ENCODE results near the gene MAN1C1. TPM values are rescaled to one million over a fixed set of nuclear protein-coding genes. Genes with fewer than 3 reads are reported as not detected.

The MAN1C1 gene
- total RNA-seq, 1 experiment from 2014 or later = 1.2 TPM

DNA sequence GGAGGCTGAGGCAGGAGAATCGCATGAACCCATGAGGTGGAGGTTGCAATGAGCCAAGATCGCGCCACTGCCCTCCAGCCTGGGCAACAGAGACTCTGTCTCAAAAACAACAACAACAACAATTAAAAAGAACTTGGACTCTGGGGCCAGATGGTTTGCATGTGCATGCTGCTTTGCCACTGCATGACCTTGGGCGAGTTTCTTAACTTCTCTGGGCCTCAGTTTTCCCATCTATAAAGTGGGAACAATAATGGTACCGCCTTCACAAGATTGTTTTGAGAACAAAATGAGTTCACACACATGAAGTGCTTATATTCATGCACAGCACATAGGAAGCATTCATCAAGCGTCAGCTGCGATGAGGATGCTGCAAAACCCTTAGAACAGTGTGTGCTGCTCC, 74.6 kb downstream of the MAN1C1 start:
- no TSS peak for BruUV-seq (replicated peaks)
- no peak overlapping the region for H3K4me2 ChIP-seq (ENCODE audit: low read length)
- ChIA-PET RAD21 (ENCODE audit: low non-redundant PET in 1 of 2, low total read pairs in 2 of 2, uncharacterized antibody in 2 of 2, unreplicated experiment in 2 of 2) (no interaction called here), CTCF (no interaction called here), POLR2A (no interaction called here)
- H3K4me3 ChIP-seq (replicated peaks in 1 of 2; ENCODE audit: low read depth in 1 of 2, low read length in 2 of 2) = no peak overlapping the region
- DNase-seq (ENCODE audit: low read depth, low spot score) (no peak), ATAC-seq (no peak)
- no peaks in the 10 kb centered on the region for H3K27me3 ChIP-seq (ENCODE audit: insufficient read depth, low read length)
- no peaks in the 10 kb centered on the region for H3K9me2 ChIP-seq (ENCODE audit: insufficient read depth)
- H3K79me2 ChIP-seq (ENCODE audit: insufficient read depth, low read length) = no peaks in the 10 kb centered on the region
- TF ChIP-seq, protein P1, sequence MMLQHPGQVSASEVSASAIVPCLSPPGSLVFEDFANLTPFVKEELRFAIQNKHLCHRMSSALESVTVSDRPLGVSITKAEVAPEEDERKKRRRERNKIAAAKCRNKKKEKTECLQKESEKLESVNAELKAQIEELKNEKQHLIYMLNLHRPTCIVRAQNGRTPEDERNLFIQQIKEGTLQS (IDR thresholded peaks at IDR 0.05) = no peak
- no peak for TF ChIP-seq ZFX (IDR thresholded peaks at IDR 0.05)
- no peak for TF ChIP-seq EZH2 (IDR thresholded peaks at IDR 0.05)
- no peak for TF ChIP-seq ELF1 (IDR thresholded peaks at IDR 0.05; ENCODE audit: borderline replicate concordance, low read depth)
- no peak for TF ChIP-seq ZNF274 (IDR thresholded peaks at IDR 0.05; ENCODE audit: low read depth, low read length)
- no peak for TF ChIP-seq POLR2A (IDR thresholded peaks at IDR 0.05; ENCODE audit: borderline replicate concordance, extremely low read depth, insufficient read depth, insufficient read length)
- TF ChIP-seq CEBPB (IDR thresholded peaks at IDR 0.05; ENCODE audit: low read depth) = no peak
- no peak for TF ChIP-seq TCF7L2 (IDR thresholded peaks at IDR 0.05; ENCODE audit: borderline replicate concordance, extremely low read depth, insufficient read depth, insufficient read length)
- TF ChIP-seq, protein P2, sequence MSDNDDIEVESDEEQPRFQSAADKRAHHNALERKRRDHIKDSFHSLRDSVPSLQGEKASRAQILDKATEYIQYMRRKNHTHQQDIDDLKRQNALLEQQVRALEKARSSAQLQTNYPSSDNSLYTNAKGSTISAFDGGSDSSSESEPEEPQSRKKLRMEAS (IDR thresholded peaks at IDR 0.05) = no peak
- TF ChIP-seq, protein P3, sequence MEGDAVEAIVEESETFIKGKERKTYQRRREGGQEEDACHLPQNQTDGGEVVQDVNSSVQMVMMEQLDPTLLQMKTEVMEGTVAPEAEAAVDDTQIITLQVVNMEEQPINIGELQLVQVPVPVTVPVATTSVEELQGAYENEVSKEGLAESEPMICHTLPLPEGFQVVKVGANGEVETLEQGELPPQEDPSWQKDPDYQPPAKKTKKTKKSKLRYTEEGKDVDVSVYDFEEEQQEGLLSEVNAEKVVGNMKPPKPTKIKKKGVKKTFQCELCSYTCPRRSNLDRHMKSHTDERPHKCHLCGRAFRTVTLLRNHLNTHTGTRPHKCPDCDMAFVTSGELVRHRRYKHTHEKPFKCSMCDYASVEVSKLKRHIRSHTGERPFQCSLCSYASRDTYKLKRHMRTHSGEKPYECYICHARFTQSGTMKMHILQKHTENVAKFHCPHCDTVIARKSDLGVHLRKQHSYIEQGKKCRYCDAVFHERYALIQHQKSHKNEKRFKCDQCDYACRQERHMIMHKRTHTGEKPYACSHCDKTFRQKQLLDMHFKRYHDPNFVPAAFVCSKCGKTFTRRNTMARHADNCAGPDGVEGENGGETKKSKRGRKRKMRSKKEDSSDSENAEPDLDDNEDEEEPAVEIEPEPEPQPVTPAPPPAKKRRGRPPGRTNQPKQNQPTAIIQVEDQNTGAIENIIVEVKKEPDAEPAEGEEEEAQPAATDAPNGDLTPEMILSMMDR (IDR thresholded peaks at IDR 0.05 in 2 of 3, conservative IDR thresholded peaks at IDR 0.05 in 1 of 3; ENCODE audit: borderline replicate concordance in 1 of 3, insufficient read depth in 1 of 3, low read depth in 2 of 3, low read length in 2 of 3) = no peak
- no peak for TF ChIP-seq SP1 (IDR thresholded peaks at IDR 0.05; ENCODE audit: low read depth)
- TF ChIP-seq CBX3 (IDR thresholded peaks at IDR 0.05; ENCODE audit: low read depth) = no peak
- TF ChIP-seq POLR2AphosphoS5 (IDR thresholded peaks at IDR 0.05; ENCODE audit: low read depth, low read length) = no peak
- TF ChIP-seq EGR1 (IDR thresholded peaks at IDR 0.05; ENCODE audit: low read depth) = no peak
- H3K36me3 ChIP-seq (ENCODE audit: control insufficient read depth in 1 of 2, insufficient read depth in 2 of 2, low read length in 2 of 2) = no peaks in the 10 kb centered on the region
- H4K20me1 ChIP-seq (ENCODE audit: insufficient read depth) = no peaks in the 10 kb centered on the region
- intact Hi-C loops (cut with micrococcal nuclease) = no loop called here
- H2AFZ ChIP-seq (ENCODE audit: low read depth, low read length, poor library complexity, severe bottlenecking) = no peak overlapping the region
- peaks cover 3 to 13% of the 10 kb centered on the region in 2 experiments; a peak in 3 of 4 replicates for H3K4me1 ChIP-seq (ENCODE audit: control insufficient read depth in 1 of 2, insufficient read depth in 2 of 2, low read length in 2 of 2)
- H3K9me3 ChIP-seq (ENCODE audit: control insufficient read depth in 1 of 2, insufficient read depth in 1 of 2, low read depth in 1 of 2, low read length in 2 of 2) = no peaks in the 10 kb centered on the region
- H3K27ac ChIP-seq (ENCODE audit: low read depth, low read length) = no peak overlapping the region
- no peak overlapping the region for H3K9ac ChIP-seq (ENCODE audit: low read length)

Data from HCT116 (cell line).